Muscle layer of colon (tissue), 2 donors: Measurements from ENCODE around the gene DDX28.
"Not testable (repeated sequence)": the region's sequence is repeated elsewhere in the genome, so short reads cannot be mapped to it uniquely, and the experiment has no call there.

ENCODE experiments used
- H3K27ac ChIP-seq: one replicate; pipeline ENCODE4 v1.7.0; 2013; ENCODE audit warnings: low read depth, mild to moderate bottlenecking, low read length, moderate library complexity
- H3K27me3 ChIP-seq, 2 donors: one replicate each; pipeline ENCODE4 v1.7.0; 2013; ENCODE audit warnings: low read length in 2 of 2, mild to moderate bottlenecking in 2 of 2; ENCODE audit not compliant: insufficient read depth in 2 of 2, control insufficient read depth in 1 of 2
- H3K36me3 ChIP-seq: one replicate; pipeline ENCODE4 v1.7.0; 2013; ENCODE audit warnings: mild to moderate bottlenecking, low read length; ENCODE audit not compliant: insufficient read depth
- H3K4me1 ChIP-seq: one replicate; pipeline ENCODE4 v1.7.0; 2013; ENCODE audit warnings: mild to moderate bottlenecking, low read length; ENCODE audit not compliant: insufficient read depth
- H3K4me3 ChIP-seq, 2 donors: one replicate each; pipeline ENCODE4 v1.7.0; 2013; ENCODE audit warnings: low read length in 2 of 2, low read depth in 1 of 2, mild to moderate bottlenecking in 1 of 2, moderate library complexity in 1 of 2
- H3K9ac ChIP-seq: one replicate; pipeline ENCODE4 v1.7.0; 2013; ENCODE audit warnings: low read length
- H3K9me3 ChIP-seq: one replicate; pipeline ENCODE4 v1.7.0; 2013; ENCODE audit warnings: mild to moderate bottlenecking, low read length
- donor health status: abdominal sarcoma.
- donor health status: Adenocarcinoma of cecum.

Gene DDX28

DNA sequence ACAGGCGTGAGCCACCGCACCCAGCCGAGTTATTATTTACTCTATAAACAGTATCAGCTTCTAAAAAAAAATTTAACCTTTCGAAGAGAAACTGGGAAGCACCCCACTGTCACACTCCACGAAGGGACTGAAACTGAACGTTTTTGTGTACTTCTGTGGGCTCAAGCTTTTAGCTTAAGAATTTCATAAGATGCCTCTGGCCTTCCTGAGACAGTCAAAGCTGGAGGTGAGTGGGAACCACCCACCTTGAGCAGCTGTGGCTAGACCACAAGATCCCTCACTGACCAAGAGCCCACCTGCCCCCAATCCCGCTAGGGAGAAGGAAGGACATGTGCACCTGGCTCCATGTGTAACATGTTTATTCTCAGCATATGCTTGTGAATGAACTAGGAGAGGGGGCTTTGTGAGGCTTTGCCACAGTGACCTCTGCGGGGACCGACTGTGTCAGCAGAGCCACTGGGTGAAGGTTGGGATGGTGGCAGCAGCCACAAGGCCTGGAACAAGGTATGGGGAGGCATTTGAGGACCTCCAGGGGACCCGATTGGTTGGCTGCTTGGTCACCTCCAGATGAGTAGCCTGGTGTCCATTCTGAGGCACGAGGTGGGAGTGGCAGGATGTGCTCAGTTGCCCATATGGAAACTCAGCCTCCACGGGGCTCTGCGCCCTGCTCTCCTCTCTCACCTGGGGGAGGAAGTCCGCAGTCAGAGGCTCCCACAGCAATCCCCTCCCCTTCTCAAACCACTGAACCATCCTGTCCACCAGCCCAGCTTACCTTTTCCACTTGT is 47.5 kb downstream of the DDX28 start:
- Histone ChIP-seq H3K4me3 (no peak overlapping the region), H3K27me3 (peaks cover 0 to 11% of the 10 kb centered on the region in 2 donors), H3K9me3 (no peaks in the 10 kb centered on the region), H3K9ac (no peak overlapping the region), H3K27ac (no peak overlapping the region), H3K36me3 (no peaks in the 10 kb centered on the region), H3K4me1 (no peaks in the 10 kb centered on the region)

DNA sequence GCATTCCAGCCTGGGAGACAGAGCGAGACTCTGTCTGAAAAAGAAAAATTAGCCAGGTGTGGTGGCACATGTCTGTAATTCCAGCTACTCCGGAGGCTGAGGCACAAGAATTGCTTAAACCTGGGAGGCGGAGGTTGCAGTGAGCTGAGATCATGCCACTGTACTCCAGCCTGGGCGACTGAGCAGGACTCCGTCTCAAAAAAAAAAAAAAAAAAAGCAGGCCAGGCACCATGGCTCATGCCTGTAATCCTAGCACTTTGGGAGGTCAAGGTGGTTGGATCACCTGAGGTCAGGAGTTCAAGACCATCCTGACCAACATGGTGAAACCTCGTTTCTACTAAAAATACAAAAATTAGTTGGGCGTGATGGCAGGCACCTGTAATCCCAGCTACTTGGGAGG is 50.7 kb downstream of the DDX28 start:
- not testable (repeated sequence) for H3K4me3 ChIP-seq, H3K9me3 ChIP-seq, H3K27ac ChIP-seq, H3K9ac ChIP-seq, H3K4me1 ChIP-seq, H3K27me3 ChIP-seq, H3K36me3 ChIP-seq

DNA sequence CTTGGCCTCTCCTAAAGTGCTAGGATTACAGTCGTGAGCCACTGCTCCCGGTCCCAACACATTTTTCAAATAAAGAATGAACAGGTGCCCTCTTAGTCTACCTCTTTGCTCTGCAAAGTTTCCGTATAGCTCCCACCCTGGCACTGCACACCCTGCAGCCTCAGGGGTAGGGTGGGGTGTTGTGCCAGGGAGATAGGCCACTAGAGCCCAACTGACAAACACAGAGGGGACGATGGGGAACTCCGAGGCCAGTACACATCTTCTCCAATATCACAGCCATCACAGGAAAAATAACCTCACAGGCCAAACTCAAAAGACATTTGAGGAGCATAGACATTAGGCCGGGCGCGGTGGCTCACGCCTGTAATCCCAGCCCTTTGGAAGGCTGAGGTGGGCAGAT is 51.9 kb downstream of the DDX28 start:
- no peaks in the 10 kb centered on the region for H3K36me3 ChIP-seq

More for the DNA sequence above, 51.9 kb downstream of the DDX28 start:
- no peaks in the 10 kb centered on the region for H3K27me3 ChIP-seq
- H3K27ac ChIP-seq, result no peak overlapping the region
- peaks cover 13% of the 10 kb centered on the region for H3K4me1 ChIP-seq
- no peak overlapping the region for H3K9ac ChIP-seq
- H3K9me3 ChIP-seq, result no peaks in the 10 kb centered on the region
- H3K4me3 ChIP-seq, result no peak overlapping the region
